WERI-Rb-1 (cell line): ENCODE measurements around the gene COL5A2.

Experiments
- DNase-seq: peaks from one replicate; pipeline ENCODE4 v3.0.0-alpha.2; 2020
- H3K27ac ChIP-seq: fragments of 250-450 bp; sonication (Bioruptor Pico); 2 replicates; pipeline ENCODE4 v1.5.1; 2020; ENCODE audit warnings: mild to moderate bottlenecking, moderate library complexity
- H3K27me3 ChIP-seq: fragments of 250-450 bp; sonication (Bioruptor Pico); 2 replicates; pipeline ENCODE4 v1.5.1; 2021; ENCODE audit warnings: mild to moderate bottlenecking, low read depth, moderate library complexity; ENCODE audit not compliant: insufficient read depth, severe bottlenecking
- H3K36me3 ChIP-seq: fragments of 250-450 bp; sonication (Bioruptor Pico); 2 replicates; pipeline ENCODE4 v1.5.1; 2020; ENCODE audit warnings: mild to moderate bottlenecking, moderate library complexity
- H3K4me3 ChIP-seq: 2 replicates; pipeline ENCODE4 v1.5.1; 2011; ENCODE audit warnings: low read depth, mild to moderate bottlenecking, control low read depth, low read length
- H3K9me3 ChIP-seq: fragments of 250-450 bp; sonication (Bioruptor Pico); 2 replicates; pipeline ENCODE4 v1.5.1; 2021; ENCODE audit warnings: mild to moderate bottlenecking, moderate library complexity; ENCODE audit not compliant: severe bottlenecking
- TF ChIP-seq, protein P1 (sequence below): IDR thresholded peaks from 2 replicates; pipeline ENCODE4 v1.5.1; 2011; ENCODE audit warnings: low read depth, mild to moderate bottlenecking, control low read depth, inconsistent platforms, low read length

The COL5A2 gene

DNA sequence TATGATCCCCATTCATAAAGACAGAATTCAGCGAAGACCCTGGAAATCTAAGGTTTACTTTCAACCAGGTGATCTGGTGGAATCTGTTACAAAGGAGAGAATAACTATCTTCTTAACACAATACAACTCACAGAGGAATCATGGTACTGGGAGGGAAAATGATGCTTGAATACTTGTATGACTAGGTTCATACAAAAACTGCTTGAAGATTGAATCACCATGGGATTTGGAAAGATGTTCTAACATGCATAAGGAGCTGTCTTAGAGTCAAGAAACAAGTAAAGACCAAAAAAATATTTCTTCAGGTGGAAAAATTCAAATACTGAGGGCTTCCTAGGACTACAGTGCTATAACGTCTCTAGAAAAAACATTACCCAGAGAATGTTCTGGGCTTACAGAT, 32.2 kb downstream of the COL5A2 start:
- TF ChIP-seq, protein P1, sequence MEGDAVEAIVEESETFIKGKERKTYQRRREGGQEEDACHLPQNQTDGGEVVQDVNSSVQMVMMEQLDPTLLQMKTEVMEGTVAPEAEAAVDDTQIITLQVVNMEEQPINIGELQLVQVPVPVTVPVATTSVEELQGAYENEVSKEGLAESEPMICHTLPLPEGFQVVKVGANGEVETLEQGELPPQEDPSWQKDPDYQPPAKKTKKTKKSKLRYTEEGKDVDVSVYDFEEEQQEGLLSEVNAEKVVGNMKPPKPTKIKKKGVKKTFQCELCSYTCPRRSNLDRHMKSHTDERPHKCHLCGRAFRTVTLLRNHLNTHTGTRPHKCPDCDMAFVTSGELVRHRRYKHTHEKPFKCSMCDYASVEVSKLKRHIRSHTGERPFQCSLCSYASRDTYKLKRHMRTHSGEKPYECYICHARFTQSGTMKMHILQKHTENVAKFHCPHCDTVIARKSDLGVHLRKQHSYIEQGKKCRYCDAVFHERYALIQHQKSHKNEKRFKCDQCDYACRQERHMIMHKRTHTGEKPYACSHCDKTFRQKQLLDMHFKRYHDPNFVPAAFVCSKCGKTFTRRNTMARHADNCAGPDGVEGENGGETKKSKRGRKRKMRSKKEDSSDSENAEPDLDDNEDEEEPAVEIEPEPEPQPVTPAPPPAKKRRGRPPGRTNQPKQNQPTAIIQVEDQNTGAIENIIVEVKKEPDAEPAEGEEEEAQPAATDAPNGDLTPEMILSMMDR: no peak
- no peaks in the 10 kb centered on the region for H3K36me3 ChIP-seq
- no peaks in the 10 kb centered on the region for H3K9me3 ChIP-seq
- H3K27me3 ChIP-seq: no peaks in the 10 kb centered on the region
- no peak overlapping the region for H3K27ac ChIP-seq
- no peak for DNase-seq
- no peak overlapping the region for H3K4me3 ChIP-seq

DNA sequence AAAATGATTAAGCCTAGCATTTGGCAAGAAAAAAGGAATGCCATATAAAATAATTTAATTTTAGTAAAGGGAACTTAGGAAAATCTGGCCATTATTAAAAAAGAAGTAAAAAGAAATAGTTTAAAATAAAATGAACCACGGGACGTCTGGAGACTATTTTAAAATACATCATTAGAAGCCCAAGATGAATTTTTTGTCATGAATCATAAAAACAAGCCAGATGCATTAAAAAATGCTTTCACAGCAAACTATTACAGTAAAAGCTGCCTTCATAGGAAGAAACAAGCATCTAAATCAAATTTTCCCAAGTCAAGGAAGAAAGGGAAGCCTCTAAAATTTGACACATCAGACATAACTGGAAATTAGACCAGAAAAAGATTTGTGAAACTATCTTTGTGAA, 33.0 kb downstream of the COL5A2 start:
- no peaks in the 10 kb centered on the region for H3K27me3 ChIP-seq
- no peaks in the 10 kb centered on the region for H3K36me3 ChIP-seq
- TF ChIP-seq, protein P1: no peak
- no peaks in the 10 kb centered on the region for H3K9me3 ChIP-seq
- H3K27ac ChIP-seq: no peak overlapping the region
- H3K4me3 ChIP-seq: no peak overlapping the region
- no peak for DNase-seq

DNA sequence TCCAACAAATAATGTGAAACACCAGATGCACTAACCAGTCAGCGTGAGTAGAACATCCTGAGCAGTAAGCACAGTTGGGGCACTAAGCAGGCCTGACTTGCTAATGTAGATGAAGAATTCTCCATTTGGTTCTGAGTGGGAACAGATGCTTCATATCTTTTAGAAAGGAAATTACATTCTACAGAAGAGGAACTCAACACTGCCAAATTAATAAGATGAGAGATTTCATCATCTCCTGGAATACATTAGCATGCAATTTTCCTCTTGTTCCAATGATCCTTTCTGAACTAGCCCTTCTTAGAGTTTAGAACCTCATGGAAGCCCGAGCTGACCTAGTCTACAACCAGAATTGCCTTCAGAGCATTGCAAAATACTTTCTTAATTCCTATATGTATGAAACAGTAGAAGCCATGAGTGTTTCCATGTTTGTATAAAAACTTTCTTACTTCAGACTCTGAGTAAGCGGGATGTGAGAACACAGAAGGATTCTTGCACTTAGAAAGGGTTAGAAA, 34.8 kb downstream of the COL5A2 start:
- Histone ChIP-seq H3K9me3 (no peaks in the 10 kb centered on the region), H3K27me3 (no peaks in the 10 kb centered on the region), H3K4me3 (no peak overlapping the region), H3K36me3 (no peaks in the 10 kb centered on the region), H3K27ac (no peak overlapping the region)
- DNase-seq: no peak
- TF ChIP-seq, protein P1: no peak

DNA sequence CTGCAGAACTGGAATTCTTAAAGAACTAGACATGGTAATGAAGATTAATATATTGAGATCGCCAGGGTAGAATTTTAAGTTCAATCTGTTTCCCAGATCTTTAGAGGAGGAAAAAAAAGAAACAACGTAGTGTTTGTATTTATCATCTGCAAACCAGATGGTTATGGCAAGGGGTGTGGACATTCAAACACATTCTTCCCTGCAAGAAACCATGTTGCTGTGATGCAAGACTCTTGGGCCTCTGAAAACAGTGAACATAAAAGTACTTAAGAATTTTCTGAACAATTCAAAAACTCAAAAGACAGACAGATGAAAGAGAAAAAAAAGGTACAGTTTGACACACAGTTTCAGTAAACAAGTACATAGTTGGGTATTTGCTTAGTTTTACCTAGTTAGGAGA, 35.6 kb downstream of the COL5A2 start:
- Histone ChIP-seq H3K9me3 (no peaks in the 10 kb centered on the region), H3K27ac (no peak overlapping the region), H3K36me3 (no peaks in the 10 kb centered on the region), H3K27me3 (no peaks in the 10 kb centered on the region), H3K4me3 (no peak overlapping the region)
- no peak for DNase-seq
- TF ChIP-seq, protein P1: no peak

DNA sequence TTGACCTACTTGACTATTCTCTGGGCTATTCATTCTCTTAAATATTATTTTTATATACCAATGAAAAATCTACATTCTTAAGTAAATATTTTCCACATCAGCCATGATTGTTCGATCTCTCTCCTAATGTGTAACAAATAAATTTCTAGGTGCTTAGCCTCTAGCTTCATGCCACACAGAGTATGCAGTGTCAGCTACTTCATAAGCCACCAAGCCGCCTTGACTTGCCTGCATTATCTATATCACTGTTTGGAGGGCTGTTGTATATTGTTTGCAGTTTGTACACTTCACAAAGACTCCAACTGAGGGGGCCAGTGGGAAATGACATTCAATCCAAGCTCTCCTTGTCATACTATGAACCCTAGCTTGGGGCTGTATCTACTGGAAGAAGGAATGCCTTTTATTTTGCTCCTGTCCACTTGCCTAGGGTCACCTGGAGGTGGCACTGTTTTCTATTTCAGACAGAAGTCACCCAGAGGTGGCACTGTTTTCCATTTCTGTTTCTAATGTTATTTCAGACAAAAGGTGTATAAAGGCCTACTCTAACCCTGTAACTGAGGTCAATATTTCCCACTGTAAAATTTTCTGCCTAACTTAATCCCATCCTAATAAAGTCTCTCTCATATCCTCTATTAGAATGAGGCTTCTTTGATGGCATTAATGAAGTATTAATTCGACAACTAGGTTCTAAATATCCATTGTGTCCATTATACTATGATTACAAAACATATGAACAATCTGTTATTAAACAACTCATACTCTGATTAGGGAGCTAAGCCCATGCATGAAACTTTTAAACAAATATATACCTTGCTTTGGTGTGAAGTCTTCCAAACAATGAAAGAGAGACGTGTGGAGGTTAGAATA, 36.4 kb downstream of the COL5A2 start:
- Histone ChIP-seq H3K9me3 (no peaks in the 10 kb centered on the region), H3K36me3 (no peaks in the 10 kb centered on the region), H3K4me3 (no peak overlapping the region), H3K27ac (no peak overlapping the region), H3K27me3 (no peaks in the 10 kb centered on the region)
- peak; percentile 47 for DNase-seq
- TF ChIP-seq, protein P1: peak; percentile 84
